Sigmoid colon (tissue), 4 donors: ENCODE data around the gene C2orf42.

Experiments
- CTCF ChIP-seq, 4 experiments: fragments of 450-650 bp in 3 of 4; fragments of 200-600 bp in 1 of 4; IDR thresholded peaks; one replicate each; pipeline ENCODE4 v1.5.1; 2016 to 2019; ENCODE audit warnings: antibody characterized with exemption in 4 of 4, mild to moderate bottlenecking in 3 of 4, moderate library complexity in 2 of 4
- EP300 ChIP-seq, 4 donors: sonication (generic); formaldehyde crosslinking; IDR thresholded peaks; one replicate each; pipeline ENCODE4 v1.6.1; 2017; ENCODE audit warnings: antibody characterized with exemption in 4 of 4
- POLR2A ChIP-seq, 2 donors: fragments of 450-650 bp; IDR thresholded peaks; one replicate each; pipeline ENCODE4 v1.6.1; 2016; ENCODE audit warnings: antibody characterized with exemption in 2 of 2, mild to moderate bottlenecking in 2 of 2, moderate library complexity in 2 of 2
- POLR2AphosphoS5 ChIP-seq, 4 donors: sonication (generic); formaldehyde crosslinking; IDR thresholded peaks; one replicate each; pipeline ENCODE4 v1.6.1; 2017; ENCODE audit warnings: antibody characterized with exemption in 4 of 4

- TF ChIP-seq POLR2A (IDR thresholded peaks at IDR 0.05) (no peak), CTCF (IDR thresholded peaks at IDR 0.05) (no peak), EP300 (IDR thresholded peaks at IDR 0.05) (no peak), POLR2AphosphoS5 (IDR thresholded peaks at IDR 0.05) (no peak)
Observed at GRCh38 chr2:70211595-70211994, 20.8 kb upstream of the C2orf42 start.
